ENCODE measurements around the gene MAGEB16. TPM values are rescaled to one million over a fixed set of nuclear protein-coding genes. Genes with fewer than 3 reads are reported as not detected.

The MAGEB16 gene
- total and polyA plus RNA-seq, 2 of the 8 experiments (the other 6 are each of a cell fraction or from before 2014, with no cell fraction given), result not detected

DNA sequence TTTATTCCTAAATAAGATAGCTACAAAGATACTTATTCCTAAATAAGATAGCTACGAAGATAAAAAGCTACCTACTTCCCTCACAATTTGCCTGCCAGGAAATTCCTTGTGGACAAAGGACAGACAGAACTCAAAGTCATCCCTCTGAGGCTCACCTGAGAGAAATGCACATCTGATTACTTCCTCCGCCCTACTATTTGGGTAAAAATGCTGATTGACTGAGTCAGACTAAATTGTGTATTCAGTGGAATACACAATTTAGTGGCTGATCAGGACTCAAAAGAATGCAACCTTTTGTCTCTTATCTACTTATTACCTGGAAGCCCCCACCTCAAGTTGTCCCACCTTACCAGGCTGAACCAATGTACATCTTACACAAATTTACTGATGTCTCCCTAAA is 10.3 kb upstream of the MAGEB16 start:
- no peak overlapping the region for H4K8ac ChIP-seq (ENCODE audit: extremely low read depth, insufficient read depth, low read length)
- H3K9ac ChIP-seq (replicated peaks in 1 of 4; ENCODE audit: extremely low read depth in 1 of 4, low read depth in 3 of 4, low read length in 3 of 4), result no peak overlapping the region
- H3K4ac ChIP-seq (replicated peaks; ENCODE audit: insufficient read length, low read depth, low read length), result no peak overlapping the region
- no peaks in the 10 kb centered on the region for H3K79me1 ChIP-seq (ENCODE audit: low read depth, low read length)
- H2BK15ac ChIP-seq (ENCODE audit: low read length), result no peak overlapping the region
- H3K4me2 ChIP-seq (ENCODE audit: insufficient read depth in 1 of 2, low read depth in 2 of 2, low read length in 2 of 2), result no peak overlapping the region
- ChIA-PET POLR2A (ENCODE audit: partially characterized antibody) (no interaction called here), CTCF (ENCODE audit: partially characterized antibody) (no interaction called here)
- H3K9me3 ChIP-seq (ENCODE audit: insufficient read depth in 2 of 2, low read depth in 1 of 2, low read length in 1 of 2), result no peaks in the 10 kb centered on the region
- H2BK12ac ChIP-seq (ENCODE audit: low read depth, low read length), result no peak overlapping the region
- no peaks in the 10 kb centered on the region for H3K27me3 ChIP-seq (replicated peaks in 1 of 4; ENCODE audit: control insufficient read depth in 3 of 4, extremely low read depth in 1 of 4, insufficient read depth in 3 of 4, low read length in 3 of 4)
- H4K5ac ChIP-seq (ENCODE audit: insufficient read length, low read depth, low read length), result no peak overlapping the region
- no peaks in the 10 kb centered on the region for H3K36me3 ChIP-seq (ENCODE audit: control insufficient read depth in 2 of 4, insufficient read depth in 4 of 4, low read length in 3 of 4)
- no peak overlapping the region for H2BK20ac ChIP-seq (ENCODE audit: low read length)
- no peaks in the 10 kb centered on the region for H3K23me2 ChIP-seq (ENCODE audit: low read depth, low read length)
- FAIRE-seq (no peak), DNase-seq (ENCODE audit: low read depth in 1 of 2, low spot score in 2 of 2) (no peak)
- H2AK5ac ChIP-seq (ENCODE audit: low read depth, low read length), result no peak overlapping the region
- H3K4me3 ChIP-seq (ENCODE audit: extremely low read depth in 1 of 4, insufficient read depth in 2 of 4, low read depth in 3 of 4, low read length in 4 of 4), result no peak overlapping the region
- H3K4me1 ChIP-seq (replicated peaks in 1 of 4; ENCODE audit: control insufficient read depth in 3 of 4, insufficient read depth in 4 of 4, low read length in 3 of 4), result no peaks in the 10 kb centered on the region
- no peak overlapping the region for H3K18ac ChIP-seq (ENCODE audit: extremely low read depth, low read length)
- no peak overlapping the region for H3K56ac ChIP-seq (replicated peaks; ENCODE audit: insufficient read length, low read depth, low read length)
- 70% methylated on average over 2 of the region's 2 CpGs; no CpG with 5 or more reads in 1 of the 2 experiments for WGBS, 2 experiments (ENCODE audit: extremely low coverage in 1 of 2, insufficient coverage in 1 of 2, insufficient read length in 1 of 2, insufficient replicate concordance in 2 of 2, low coverage in 1 of 2, low lambda C conversion rate in 2 of 2, missing lambda C conversion rate in 1 of 2)
- no peaks in the 10 kb centered on the region for H3K79me2 ChIP-seq (ENCODE audit: control insufficient read depth in 1 of 2, insufficient read depth in 2 of 2, low read length in 2 of 2)
- no peak overlapping the region for H2BK5ac ChIP-seq (ENCODE audit: low read depth, low read length)
- H2AFZ ChIP-seq (ENCODE audit: low read length), result no peak overlapping the region
- H4K20me1 ChIP-seq (replicated peaks in 1 of 2; ENCODE audit: control insufficient read depth in 1 of 2, insufficient read depth in 2 of 2, low read length in 2 of 2), result no peaks in the 10 kb centered on the region
- H2BK120ac ChIP-seq (replicated peaks; ENCODE audit: low read depth, low read length), result no peak overlapping the region
- no peak overlapping the region for H3K23ac ChIP-seq (ENCODE audit: insufficient read length)
- no peak overlapping the region for H3K27ac ChIP-seq (ENCODE audit: low read depth, low read length)
- H4K91ac ChIP-seq (replicated peaks; ENCODE audit: insufficient read length, low read length), result no peak overlapping the region
- H3K14ac ChIP-seq (ENCODE audit: insufficient read length), result no peak overlapping the region
- TF ChIP-seq BACH1 (IDR thresholded peaks at IDR 0.05; ENCODE audit: low read length) (no peak), NRF1 (IDR thresholded peaks at IDR 0.05; ENCODE audit: low read depth, low read length) (no peak), TCF12 (IDR thresholded peaks at IDR 0.05; ENCODE audit: low read depth, low read length) (no peak), RAD21 (IDR thresholded peaks at IDR 0.05 in 1 of 2, conservative IDR thresholded peaks at IDR 0.05 in 1 of 2; ENCODE audit: low read depth in 2 of 2, low read length in 2 of 2) (no peak), CEBPB (IDR thresholded peaks at IDR 0.05; ENCODE audit: low read depth, low read length) (no peak), TAF7 (optimal IDR thresholded peaks at IDR 0.05; ENCODE audit: borderline replicate concordance, low read depth, low read length) (no peak), BRCA1 (IDR thresholded peaks at IDR 0.05; ENCODE audit: low read depth, low read length) (no peak), SIX5 (IDR thresholded peaks at IDR 0.05; ENCODE audit: low read depth, low read length) (no peak), KDM5A (IDR thresholded peaks at IDR 0.05; ENCODE audit: low read length) (no peak), HDAC6 (IDR thresholded peaks at IDR 0.05; ENCODE audit: low read depth, low read length) (no peak), EGR1 (IDR thresholded peaks at IDR 0.05; ENCODE audit: borderline replicate concordance, low read depth, low read length) (no peak), USF2 (IDR thresholded peaks at IDR 0.05; ENCODE audit: low read length) (no peak), RBBP5 (IDR thresholded peaks at IDR 0.05; ENCODE audit: borderline replicate concordance, low read depth, low read length) (no peak), SIRT6 (IDR thresholded peaks at IDR 0.05; ENCODE audit: low read length) (no peak)
